WERI-Rb-1 (cell line): ENCODE results near the gene CDH23.

Experiments used
- DNase-seq: peaks from one replicate; pipeline ENCODE4 v3.0.0-alpha.2; 2020
- H3K27ac ChIP-seq: fragments of 250-450 bp; sonication (Bioruptor Pico); 2 replicates; pipeline ENCODE4 v1.5.1; 2020; ENCODE audit warnings: mild to moderate bottlenecking, moderate library complexity
- H3K27me3 ChIP-seq: fragments of 250-450 bp; sonication (Bioruptor Pico); 2 replicates; pipeline ENCODE4 v1.5.1; 2021; ENCODE audit warnings: mild to moderate bottlenecking, low read depth, moderate library complexity; ENCODE audit not compliant: insufficient read depth, severe bottlenecking
- H3K36me3 ChIP-seq: fragments of 250-450 bp; sonication (Bioruptor Pico); 2 replicates; pipeline ENCODE4 v1.5.1; 2020; ENCODE audit warnings: mild to moderate bottlenecking, moderate library complexity
- H3K4me3 ChIP-seq: 2 replicates; pipeline ENCODE4 v1.5.1; 2011; ENCODE audit warnings: low read depth, mild to moderate bottlenecking, control low read depth, low read length
- H3K9me3 ChIP-seq: fragments of 250-450 bp; sonication (Bioruptor Pico); 2 replicates; pipeline ENCODE4 v1.5.1; 2021; ENCODE audit warnings: mild to moderate bottlenecking, moderate library complexity; ENCODE audit not compliant: severe bottlenecking
- TF ChIP-seq, protein P1 (sequence below): IDR thresholded peaks from 2 replicates; pipeline ENCODE4 v1.5.1; 2011; ENCODE audit warnings: low read depth, mild to moderate bottlenecking, control low read depth, inconsistent platforms, low read length

The CDH23 gene

DNA sequence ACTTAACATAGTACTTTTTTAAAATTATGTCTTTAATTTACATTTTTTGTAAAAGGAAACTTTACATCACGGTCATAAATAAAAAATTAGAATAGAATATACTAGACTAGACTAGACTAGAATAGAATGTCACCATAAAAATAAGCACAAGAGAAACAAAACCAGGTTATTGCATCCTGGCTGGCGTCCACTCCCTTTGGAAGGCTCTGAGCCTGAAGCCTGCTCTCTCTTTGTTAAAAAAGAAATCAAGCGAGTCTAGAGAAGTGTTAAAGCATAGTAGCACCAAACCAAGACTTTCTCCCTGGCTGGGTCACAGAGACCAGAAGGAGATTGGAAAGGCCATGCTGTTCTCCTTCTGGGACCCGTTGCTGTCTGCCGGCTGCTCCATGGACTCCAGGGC lies 218.2 kb downstream of the CDH23 start:
- no peak for DNase-seq
- Histone ChIP-seq H3K27ac (no peak overlapping the region), H3K27me3 (no peaks in the 10 kb centered on the region), H3K36me3 (peaks cover 69% of the 10 kb centered on the region), H3K4me3 (no peak overlapping the region), H3K9me3 (no peaks in the 10 kb centered on the region)
- TF ChIP-seq, protein P1, sequence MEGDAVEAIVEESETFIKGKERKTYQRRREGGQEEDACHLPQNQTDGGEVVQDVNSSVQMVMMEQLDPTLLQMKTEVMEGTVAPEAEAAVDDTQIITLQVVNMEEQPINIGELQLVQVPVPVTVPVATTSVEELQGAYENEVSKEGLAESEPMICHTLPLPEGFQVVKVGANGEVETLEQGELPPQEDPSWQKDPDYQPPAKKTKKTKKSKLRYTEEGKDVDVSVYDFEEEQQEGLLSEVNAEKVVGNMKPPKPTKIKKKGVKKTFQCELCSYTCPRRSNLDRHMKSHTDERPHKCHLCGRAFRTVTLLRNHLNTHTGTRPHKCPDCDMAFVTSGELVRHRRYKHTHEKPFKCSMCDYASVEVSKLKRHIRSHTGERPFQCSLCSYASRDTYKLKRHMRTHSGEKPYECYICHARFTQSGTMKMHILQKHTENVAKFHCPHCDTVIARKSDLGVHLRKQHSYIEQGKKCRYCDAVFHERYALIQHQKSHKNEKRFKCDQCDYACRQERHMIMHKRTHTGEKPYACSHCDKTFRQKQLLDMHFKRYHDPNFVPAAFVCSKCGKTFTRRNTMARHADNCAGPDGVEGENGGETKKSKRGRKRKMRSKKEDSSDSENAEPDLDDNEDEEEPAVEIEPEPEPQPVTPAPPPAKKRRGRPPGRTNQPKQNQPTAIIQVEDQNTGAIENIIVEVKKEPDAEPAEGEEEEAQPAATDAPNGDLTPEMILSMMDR = no peak

DNA sequence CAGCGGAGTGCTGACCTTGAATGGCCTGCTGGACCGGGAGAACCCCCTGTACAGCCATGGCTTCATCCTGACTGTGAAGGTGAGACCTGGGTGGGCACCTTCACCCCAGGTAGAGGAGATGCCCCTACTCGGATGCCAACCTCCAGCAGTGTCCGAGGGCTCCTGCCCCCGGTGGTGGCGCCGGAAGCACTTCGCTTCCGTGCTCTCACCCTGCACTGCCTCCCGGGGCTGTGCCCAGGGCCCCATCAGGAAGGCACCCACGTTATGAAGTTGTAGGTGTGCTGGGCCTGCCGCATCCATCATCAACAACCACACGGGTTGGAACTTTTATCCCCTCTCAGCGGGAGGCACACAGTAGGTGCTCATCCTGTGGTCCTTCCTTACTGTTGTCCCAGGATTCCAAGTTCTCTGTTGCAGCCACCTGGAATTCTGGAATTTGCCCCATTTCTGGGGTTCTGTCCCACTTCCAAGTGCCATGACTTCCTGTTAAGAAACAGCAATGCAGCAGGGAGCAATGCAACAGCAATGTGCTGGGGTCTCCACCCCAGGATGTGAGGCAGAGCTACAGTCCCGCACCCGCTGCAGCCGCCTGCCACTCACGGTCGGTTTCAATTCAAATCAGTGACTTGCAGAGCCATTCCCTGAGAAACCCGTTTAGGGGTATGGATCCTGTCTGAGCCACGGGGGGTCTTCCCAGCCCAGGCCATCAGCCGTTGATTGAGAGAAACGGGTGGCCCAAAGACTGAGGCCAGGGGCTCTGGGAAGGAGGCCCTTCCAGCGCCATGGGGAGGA lies 219.0 kb downstream of the CDH23 start:
- peaks cover 76% of the 10 kb centered on the region for H3K36me3 ChIP-seq
- TF ChIP-seq, protein P1 = no peak
- DNase-seq = no peak

DNA sequence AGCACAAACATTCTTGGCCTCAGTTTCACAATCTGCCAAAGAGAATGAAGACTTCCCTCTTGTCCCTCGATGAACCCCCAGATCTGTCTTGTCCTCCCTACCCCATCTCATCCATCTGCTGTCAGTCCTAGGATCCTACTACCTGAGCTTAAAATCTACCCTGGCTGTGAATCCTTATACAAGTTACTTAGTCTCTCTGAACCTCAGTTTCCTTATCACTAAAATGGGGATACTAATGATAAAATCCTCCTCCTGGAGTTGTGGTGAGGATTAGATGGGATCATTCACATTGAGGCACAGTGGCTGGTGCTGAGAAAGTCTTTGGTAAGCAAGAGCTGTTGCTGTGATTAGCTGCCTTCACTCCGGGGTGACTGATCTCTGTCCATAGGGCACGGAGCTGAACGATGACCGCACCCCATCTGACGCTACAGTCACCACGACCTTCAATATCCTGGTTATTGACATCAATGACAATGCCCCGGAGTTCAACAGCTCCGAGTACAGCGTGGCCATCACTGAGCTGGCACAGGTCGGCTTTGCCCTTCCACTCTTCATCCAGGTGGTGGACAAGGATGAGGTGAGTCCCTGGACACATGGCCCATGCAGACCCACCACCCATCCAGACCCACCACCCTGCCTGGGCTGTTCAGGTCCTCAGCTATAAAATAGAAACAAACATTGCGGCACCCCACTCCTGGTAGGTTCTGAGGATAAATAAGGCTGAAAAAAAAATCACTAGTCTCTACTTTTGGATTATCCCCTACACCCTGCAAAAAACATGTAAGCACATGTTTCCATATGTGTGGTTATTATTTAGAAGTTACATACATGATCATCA lies 220.3 kb downstream of the CDH23 start:
- H3K36me3 ChIP-seq = peaks cover 87% of the 10 kb centered on the region
- H3K27me3 ChIP-seq = no peaks in the 10 kb centered on the region
- DNase-seq = no peak
- H3K9me3 ChIP-seq = no peaks in the 10 kb centered on the region
- TF ChIP-seq, protein P1 = no peak
- no peak overlapping the region for H3K4me3 ChIP-seq
- H3K27ac ChIP-seq = no peak overlapping the region

More for the DNA sequence above, 219.0 kb downstream of the CDH23 start:
- Histone ChIP-seq H3K9me3 (no peaks in the 10 kb centered on the region), H3K4me3 (no peak overlapping the region), H3K27ac (no peak overlapping the region), H3K27me3 (no peaks in the 10 kb centered on the region)

DNA sequence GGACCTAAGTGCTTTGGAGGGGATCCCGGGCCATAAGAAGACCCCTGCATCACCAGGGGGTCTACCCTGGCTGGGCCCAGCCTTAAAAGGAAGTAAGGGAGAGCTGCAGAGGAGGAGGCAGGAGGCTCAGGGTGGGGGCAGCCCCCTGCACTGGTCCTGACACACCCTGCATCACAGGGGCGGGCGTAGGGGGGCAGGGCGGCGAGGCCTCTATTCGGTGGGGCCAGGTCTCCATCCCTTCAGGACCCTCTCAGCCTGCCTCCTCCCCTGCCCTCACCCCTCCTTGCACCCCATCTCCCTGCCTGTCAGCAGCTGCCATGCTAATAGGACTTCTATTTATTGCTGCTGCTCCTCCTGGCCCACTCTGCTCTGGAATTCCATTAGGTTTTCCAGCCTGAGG lies 221.5 kb downstream of the CDH23 start:
- no peak for DNase-seq
- Histone ChIP-seq H3K36me3 (peaks cover 95% of the 10 kb centered on the region), H3K4me3 (no peak overlapping the region), H3K27me3 (no peaks in the 10 kb centered on the region), H3K27ac (no peak overlapping the region), H3K9me3 (no peaks in the 10 kb centered on the region)
- TF ChIP-seq, protein P1 = no peak

DNA sequence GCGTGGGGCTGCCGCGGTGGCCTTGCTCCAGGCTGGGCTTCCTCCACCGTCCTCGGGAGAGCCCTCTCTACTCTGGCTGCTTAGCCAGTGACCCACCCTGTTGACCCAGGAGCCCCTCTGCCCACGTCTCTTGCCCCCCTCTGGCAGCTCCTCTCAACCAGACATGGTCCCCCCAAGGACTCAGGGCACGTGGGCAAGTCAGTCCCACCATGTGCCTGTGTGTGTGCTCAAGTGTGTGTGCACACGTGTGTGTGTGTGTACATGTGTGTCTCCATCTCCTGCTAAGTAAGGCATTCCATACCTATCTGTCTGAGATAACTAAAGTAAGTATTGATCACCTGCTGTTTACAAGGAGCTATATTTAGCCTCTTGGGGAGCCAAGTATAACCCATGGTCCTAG lies 221.9 kb downstream of the CDH23 start:
- H3K4me3 ChIP-seq = no peak overlapping the region
- H3K9me3 ChIP-seq = no peaks in the 10 kb centered on the region
- H3K36me3 ChIP-seq = peaks cover 96% of the 10 kb centered on the region
- DNase-seq = no peak
- H3K27ac ChIP-seq = no peak overlapping the region
- no peaks in the 10 kb centered on the region for H3K27me3 ChIP-seq
- TF ChIP-seq, protein P1 = no peak
